ENCODE data around the gene IGSF21.
A peak's percentile ranks its signal among the peaks of the same experiment; 100 is the strongest.

The IGSF21 gene

GRCh38 chr1:18300376-18300775, 192.8 kb downstream of the IGSF21 start:
- TF ChIP-seq CTCF (IDR thresholded peaks at IDR 0.05; ENCODE audit: low read depth, low read length), result no peak
- no peak overlapping the region for H3K4me3 ChIP-seq (replicated peaks in 1 of 2; ENCODE audit: low read depth in 2 of 2, low read length in 2 of 2)
- DNase-seq (ENCODE audit: low read depth in 2 of 2), result no peak

GRCh38 chr1:18302788-18303413, 195.3 kb downstream of the IGSF21 start:
- no peak overlapping the region for H3K4me3 ChIP-seq (replicated peaks in 1 of 2; ENCODE audit: low read depth in 2 of 2, low read length in 2 of 2)
- DNase-seq (ENCODE audit: low read depth in 2 of 2), result no peak
- TF ChIP-seq CTCF (IDR thresholded peaks at IDR 0.05; ENCODE audit: low read depth, low read length), result peak; percentile 13

GRCh38 chr1:18304151-18304869, 196.7 kb downstream of the IGSF21 start:
- no peak for TF ChIP-seq CTCF (IDR thresholded peaks at IDR 0.05; ENCODE audit: low read depth, low read length)
- no peak for DNase-seq (ENCODE audit: low read depth in 2 of 2)
- H3K4me3 ChIP-seq (replicated peaks in 1 of 2; ENCODE audit: low read depth in 2 of 2, low read length in 2 of 2), result no peak overlapping the region

GRCh38 chr1:18305182-18305795, 197.7 kb downstream of the IGSF21 start:
- H3K4me3 ChIP-seq (replicated peaks in 1 of 2; ENCODE audit: low read depth in 2 of 2, low read length in 2 of 2), result no peak overlapping the region
- DNase-seq (ENCODE audit: low read depth in 2 of 2), result no peak
- no peak for TF ChIP-seq CTCF (IDR thresholded peaks at IDR 0.05; ENCODE audit: low read depth, low read length)

- no peak for DNase-seq (ENCODE audit: low read depth in 2 of 2)
- TF ChIP-seq CTCF (IDR thresholded peaks at IDR 0.05; ENCODE audit: low read depth, low read length), result no peak
- H3K4me3 ChIP-seq (replicated peaks in 1 of 2; ENCODE audit: low read depth in 2 of 2, low read length in 2 of 2), result no peak overlapping the region
These were observed 199.8 kb downstream of the IGSF21 start for GRCh38 chr1:18307329-18307898.

GRCh38 chr1:18309552-18310155, 202.1 kb downstream of the IGSF21 start:
- peak in 1 of 2 donors; percentile 4 for DNase-seq (ENCODE audit: low read depth in 2 of 2)
- no peak for TF ChIP-seq CTCF (IDR thresholded peaks at IDR 0.05; ENCODE audit: low read depth, low read length)

More at GRCh38 chr1:18309552-18310155, 202.1 kb downstream of the IGSF21 start:
- H3K4me3 ChIP-seq (replicated peaks in 1 of 2; ENCODE audit: low read depth in 2 of 2, low read length in 2 of 2), result no peak overlapping the region

Measured in cardiac fibroblast (primary cell).